Gastroesophageal sphincter (tissue), 3 donors: Measurements from ENCODE around the gene SEPTIN10.

Experiments used
- CTCF ChIP-seq, 4 experiments: fragments of 200-600 bp in 2 of 4; fragments of 450-650 bp in 2 of 4; sonication (generic) in 1 of 4; IDR thresholded peaks; one replicate each; pipeline ENCODE4 v1.5.1; 2017 to 2019; ENCODE audit warnings: antibody characterized with exemption in 4 of 4, mild to moderate bottlenecking in 2 of 4, moderate library complexity in 2 of 4
- POLR2AphosphoS5 ChIP-seq: sonication (generic); formaldehyde crosslinking; IDR thresholded peaks from one replicate; pipeline ENCODE4 v1.6.1; 2017; ENCODE audit warnings: antibody characterized with exemption

GRCh38 chr2:109654326-109655050, 40.7 kb upstream of the SEPTIN10 start:
- no peak for TF ChIP-seq CTCF (IDR thresholded peaks at IDR 0.05)
- no peak for TF ChIP-seq POLR2AphosphoS5
